ENCODE results near the gene DNAH2. TPM values are rescaled to one million over a fixed set of nuclear protein-coding genes. Genes with fewer than 3 reads are reported as not detected.

DNAH2 gene
- total and polyA plus RNA-seq, 9 of the 15 experiments (the other 6 are each of a cell fraction or from before 2014, with no cell fraction given) = 0.03 TPM; not detected in 8

DNA sequence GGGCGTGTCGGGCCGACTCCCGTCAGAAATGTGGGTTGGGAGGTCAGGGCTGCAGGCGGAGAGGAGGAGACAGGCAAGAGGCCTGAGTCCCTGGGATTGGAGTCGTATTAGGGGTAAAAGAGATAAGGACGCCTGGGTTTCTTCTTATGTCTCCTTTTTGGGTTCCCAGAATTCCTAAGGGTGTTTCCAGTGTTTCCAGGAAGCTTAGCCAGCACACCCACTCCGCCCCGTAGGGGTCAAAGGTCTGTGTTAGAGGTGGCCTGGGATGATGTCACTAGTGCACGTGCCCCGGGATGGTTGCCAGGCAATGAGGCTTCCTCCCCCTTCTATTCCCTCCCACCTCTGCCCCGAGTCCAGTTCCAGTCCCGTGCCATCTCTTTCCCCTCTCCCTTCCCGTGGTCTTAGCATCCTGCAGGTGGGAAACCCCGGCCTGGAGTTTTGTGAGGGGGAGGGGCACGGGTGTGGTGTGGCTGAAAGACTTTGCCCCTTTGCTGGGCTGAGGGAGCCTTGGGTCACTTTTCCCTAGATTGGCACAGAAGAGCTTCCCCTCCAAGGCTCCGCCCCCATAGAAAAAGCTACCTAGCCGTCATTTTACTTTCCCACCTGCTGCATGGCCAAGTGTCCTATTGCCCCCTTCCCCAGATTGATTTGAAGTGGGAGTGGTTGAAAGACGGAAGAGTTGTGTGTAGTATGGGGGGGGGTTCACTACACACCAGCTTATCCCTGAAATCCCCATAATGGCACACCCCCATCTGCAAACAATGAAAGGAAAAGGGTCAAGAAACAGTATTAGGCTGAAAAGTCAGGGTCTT, 119.3 kb downstream of the DNAH2 start (continued):
- TF ChIP-seq ZNF263 (CRISPR knock-in tag; IDR thresholded peaks at IDR 0.05; ENCODE audit: borderline replicate concordance) (peak; percentile 89; the same call in 1 of the 2 replicates), THRAP3 (IDR thresholded peaks at IDR 0.05; ENCODE audit: borderline replicate concordance) (0 out of 2 replicates have a peak, but pooled peaks have one; percentile 60), KLF13 (tag; IDR thresholded peaks at IDR 0.05; ENCODE audit: borderline replicate concordance, low read depth) (peak; percentile 84), RNF2 (IDR thresholded peaks at IDR 0.05) (peak; percentile 98), ZNF384 (IDR thresholded peaks at IDR 0.05; ENCODE audit: low read depth, low read length) (peak; percentile 14; the same call in 1 of the 2 replicates), JUN (IDR thresholded peaks at IDR 0.05; ENCODE audit: borderline replicate concordance, low read depth, low read length) (peak; percentile 95), JUN (CRISPR knock-in tag; IDR thresholded peaks at IDR 0.05; ENCODE audit: borderline replicate concordance) (no peak), MYNN (IDR thresholded peaks at IDR 0.05) (peak; percentile 75), MYNN (CRISPR knock-in tag; IDR thresholded peaks at IDR 0.05) (no peak), GABPA (tag; conservative IDR thresholded peaks at IDR 0.05; ENCODE audit: low read depth) (no peak), ZBED1 (IDR thresholded peaks at IDR 0.05) (peak; percentile 64; the same call in 1 of the 2 replicates), ZNF696 (CRISPR knock-in tag; conservative IDR thresholded peaks at IDR 0.05) (no peak), RBM25 (IDR thresholded peaks at IDR 0.05; ENCODE audit: low read depth, low read length, severe bottlenecking) (no peak), LARP7 (IDR thresholded peaks at IDR 0.05) (no peak), NBN (IDR thresholded peaks at IDR 0.05; ENCODE audit: low read depth) (no peak), SIN3A (IDR thresholded peaks at IDR 0.05; ENCODE audit: borderline replicate concordance in 2 of 2, control insufficient read depth in 1 of 2, low read depth in 2 of 2, low read length in 2 of 2) (peak; percentile 57 to 96; a peak in 2 of 4 replicates), ZNF79 (CRISPR knock-in tag; IDR thresholded peaks at IDR 0.05; ENCODE audit: low read depth) (no peak)
- TF ChIP-seq, protein P1, sequence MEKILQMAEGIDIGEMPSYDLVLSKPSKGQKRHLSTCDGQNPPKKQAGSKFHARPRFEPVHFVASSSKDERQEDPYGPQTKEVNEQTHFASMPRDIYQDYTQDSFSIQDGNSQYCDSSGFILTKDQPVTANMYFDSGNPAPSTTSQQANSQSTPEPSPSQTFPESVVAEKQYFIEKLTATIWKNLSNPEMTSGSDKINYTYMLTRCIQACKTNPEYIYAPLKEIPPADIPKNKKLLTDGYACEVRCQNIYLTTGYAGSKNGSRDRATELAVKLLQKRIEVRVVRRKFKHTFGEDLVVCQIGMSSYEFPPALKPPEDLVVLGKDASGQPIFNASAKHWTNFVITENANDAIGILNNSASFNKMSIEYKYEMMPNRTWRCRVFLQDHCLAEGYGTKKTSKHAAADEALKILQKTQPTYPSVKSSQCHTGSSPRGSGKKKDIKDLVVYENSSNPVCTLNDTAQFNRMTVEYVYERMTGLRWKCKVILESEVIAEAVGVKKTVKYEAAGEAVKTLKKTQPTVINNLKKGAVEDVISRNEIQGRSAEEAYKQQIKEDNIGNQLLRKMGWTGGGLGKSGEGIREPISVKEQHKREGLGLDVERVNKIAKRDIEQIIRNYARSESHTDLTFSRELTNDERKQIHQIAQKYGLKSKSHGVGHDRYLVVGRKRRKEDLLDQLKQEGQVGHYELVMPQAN (IDR thresholded peaks at IDR 0.05; ENCODE audit: borderline replicate concordance) = peak; percentile 16; the same call in 1 of the 2 replicates
- TF ChIP-seq, protein P2, sequence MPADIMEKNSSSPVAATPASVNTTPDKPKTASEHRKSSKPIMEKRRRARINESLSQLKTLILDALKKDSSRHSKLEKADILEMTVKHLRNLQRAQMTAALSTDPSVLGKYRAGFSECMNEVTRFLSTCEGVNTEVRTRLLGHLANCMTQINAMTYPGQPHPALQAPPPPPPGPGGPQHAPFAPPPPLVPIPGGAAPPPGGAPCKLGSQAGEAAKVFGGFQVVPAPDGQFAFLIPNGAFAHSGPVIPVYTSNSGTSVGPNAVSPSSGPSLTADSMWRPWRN (IDR thresholded peaks at IDR 0.05; ENCODE audit: low read depth) = peak; percentile 84
- TF ChIP-seq, protein P3, sequence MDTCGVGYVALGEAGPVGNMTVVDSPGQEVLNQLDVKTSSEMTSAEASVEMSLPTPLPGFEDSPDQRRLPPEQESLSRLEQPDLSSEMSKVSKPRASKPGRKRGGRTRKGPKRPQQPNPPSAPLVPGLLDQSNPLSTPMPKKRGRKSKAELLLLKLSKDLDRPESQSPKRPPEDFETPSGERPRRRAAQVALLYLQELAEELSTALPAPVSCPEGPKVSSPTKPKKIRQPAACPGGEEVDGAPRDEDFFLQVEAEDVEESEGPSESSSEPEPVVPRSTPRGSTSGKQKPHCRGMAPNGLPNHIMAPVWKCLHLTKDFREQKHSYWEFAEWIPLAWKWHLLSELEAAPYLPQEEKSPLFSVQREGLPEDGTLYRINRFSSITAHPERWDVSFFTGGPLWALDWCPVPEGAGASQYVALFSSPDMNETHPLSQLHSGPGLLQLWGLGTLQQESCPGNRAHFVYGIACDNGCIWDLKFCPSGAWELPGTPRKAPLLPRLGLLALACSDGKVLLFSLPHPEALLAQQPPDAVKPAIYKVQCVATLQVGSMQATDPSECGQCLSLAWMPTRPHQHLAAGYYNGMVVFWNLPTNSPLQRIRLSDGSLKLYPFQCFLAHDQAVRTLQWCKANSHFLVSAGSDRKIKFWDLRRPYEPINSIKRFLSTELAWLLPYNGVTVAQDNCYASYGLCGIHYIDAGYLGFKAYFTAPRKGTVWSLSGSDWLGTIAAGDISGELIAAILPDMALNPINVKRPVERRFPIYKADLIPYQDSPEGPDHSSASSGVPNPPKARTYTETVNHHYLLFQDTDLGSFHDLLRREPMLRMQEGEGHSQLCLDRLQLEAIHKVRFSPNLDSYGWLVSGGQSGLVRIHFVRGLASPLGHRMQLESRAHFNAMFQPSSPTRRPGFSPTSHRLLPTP (IDR thresholded peaks at IDR 0.05; ENCODE audit: borderline replicate concordance, extremely low read depth, insufficient read length) = no peak

Data from K562 (cell line).